Measurements from ENCODE around the gene CTNNA2.

CTNNA2 gene

GRCh38 chr2:80300346-80300745, 787.5 kb downstream of the CTNNA2 start:
- H3K4me3 ChIP-seq (ENCODE audit: low read depth, low read length), result 0 out of 2 replicates have a peak overlapping the region, but pooled peaks have one; percentile 3
- no peak overlapping the region for H3K9ac ChIP-seq (ENCODE audit: low read length)
- H3K4me1 ChIP-seq (ENCODE audit: control insufficient read depth, insufficient read depth, low read length), result peaks cover 54% of the 10 kb centered on the region
- no peak overlapping the region for H3K27ac ChIP-seq (ENCODE audit: low read depth, low read length)
- H3K9me3 ChIP-seq (ENCODE audit: control insufficient read depth, insufficient read depth, low read depth, low read length), result no peaks in the 10 kb centered on the region
- peaks cover 62% of the 10 kb centered on the region for H3K27me3 ChIP-seq (ENCODE audit: control insufficient read depth, insufficient read depth, low read length)
- H3K36me3 ChIP-seq (ENCODE audit: control insufficient read depth, insufficient read depth, low read length), result no peaks in the 10 kb centered on the region

- Histone ChIP-seq H3K9me3 (ENCODE audit: control insufficient read depth, insufficient read depth, low read depth, low read length) (no peaks in the 10 kb centered on the region), H3K27ac (ENCODE audit: low read depth, low read length) (no peak overlapping the region), H3K36me3 (ENCODE audit: control insufficient read depth, insufficient read depth, low read length) (no peaks in the 10 kb centered on the region), H3K4me1 (ENCODE audit: control insufficient read depth, insufficient read depth, low read length) (peaks cover 54% of the 10 kb centered on the region), H3K4me3 (ENCODE audit: low read depth, low read length) (0 out of 2 replicates have a peak overlapping the region, but pooled peaks have one; percentile 3), H3K27me3 (ENCODE audit: control insufficient read depth, insufficient read depth, low read length) (peaks cover 68% of the 10 kb centered on the region), H3K9ac (ENCODE audit: low read length) (no peak overlapping the region)
Observed at GRCh38 chr2:80300954-80301353, 788.1 kb downstream of the CTNNA2 start.

- H3K4me1 ChIP-seq (ENCODE audit: control insufficient read depth, insufficient read depth, low read length), result peaks cover 59% of the 10 kb centered on the region
- H3K27me3 ChIP-seq (ENCODE audit: control insufficient read depth, insufficient read depth, low read length), result peaks cover 77% of the 10 kb centered on the region
Observed at GRCh38 chr2:80302001-80302313, 789.1 kb downstream of the CTNNA2 start.

GRCh38 chr2:80302314-80303005, 789.6 kb downstream of the CTNNA2 start:
- Histone ChIP-seq H3K9ac (ENCODE audit: low read length) (peak overlapping the region; percentile 12), H3K4me3 (ENCODE audit: low read depth, low read length) (peak overlapping the region; percentile 65), H3K9me3 (ENCODE audit: control insufficient read depth, insufficient read depth, low read depth, low read length) (no peaks in the 10 kb centered on the region), H3K27ac (ENCODE audit: low read depth, low read length) (no peak overlapping the region), H3K27me3 (ENCODE audit: control insufficient read depth, insufficient read depth, low read length) (peaks cover 82% of the 10 kb centered on the region), H3K36me3 (ENCODE audit: control insufficient read depth, insufficient read depth, low read length) (no peaks in the 10 kb centered on the region), H3K4me1 (ENCODE audit: control insufficient read depth, insufficient read depth, low read length) (peaks cover 59% of the 10 kb centered on the region)

More at GRCh38 chr2:80302001-80302313, 789.1 kb downstream of the CTNNA2 start:
- H3K9me3 ChIP-seq (ENCODE audit: control insufficient read depth, insufficient read depth, low read depth, low read length), result no peaks in the 10 kb centered on the region
- H3K36me3 ChIP-seq (ENCODE audit: control insufficient read depth, insufficient read depth, low read length), result no peaks in the 10 kb centered on the region
- H3K4me3 ChIP-seq (ENCODE audit: low read depth, low read length), result peak overlapping the region; percentile 65
- H3K27ac ChIP-seq (ENCODE audit: low read depth, low read length), result no peak overlapping the region
- no peak overlapping the region for H3K9ac ChIP-seq (ENCODE audit: low read length)

DNA sequence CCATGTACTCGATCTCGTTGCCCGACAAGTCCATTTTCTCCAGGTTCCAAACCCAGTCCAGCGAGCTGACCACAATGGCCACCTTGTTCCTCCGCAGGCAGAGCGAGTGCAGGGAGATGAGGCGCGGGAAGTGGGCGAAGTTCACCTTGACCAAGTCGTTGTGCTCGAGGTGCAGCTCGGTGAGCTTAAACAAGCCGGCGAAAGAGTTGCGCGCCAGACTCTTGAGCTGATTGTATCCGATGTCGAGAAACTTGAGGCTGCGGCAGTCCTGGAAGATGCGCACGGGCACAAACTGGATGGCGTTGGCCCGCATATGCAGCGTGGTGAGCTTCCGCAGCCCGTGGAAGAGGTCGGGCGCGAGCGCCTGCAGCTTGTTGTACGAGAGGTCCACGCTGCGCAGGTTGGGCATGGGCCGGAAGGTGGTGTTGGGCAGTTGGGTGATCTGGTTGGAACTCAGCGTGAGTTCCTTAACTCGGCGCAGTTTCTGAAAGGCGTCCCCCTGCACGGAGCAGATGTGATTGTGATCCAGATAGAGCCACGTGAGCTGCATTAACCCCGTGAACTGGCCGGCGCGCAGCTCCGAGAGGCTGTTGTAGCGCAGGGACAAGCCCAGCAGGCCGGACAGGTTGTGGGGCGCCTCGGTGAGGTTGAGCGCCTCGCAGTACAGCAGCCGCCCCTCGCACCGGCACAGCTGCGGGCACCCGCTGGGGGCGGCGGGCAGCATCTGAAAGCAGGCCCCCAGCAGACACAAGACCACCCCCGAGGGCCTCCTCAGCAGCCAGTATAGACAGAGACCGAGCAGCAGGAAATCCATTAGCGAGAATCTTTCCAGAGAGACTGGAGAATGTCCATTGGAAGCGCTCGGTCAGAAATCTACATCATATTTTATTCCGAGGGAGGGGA, 790.4 kb downstream of the CTNNA2 start:
- Histone ChIP-seq H3K4me3 (ENCODE audit: low read depth, low read length) (peak overlapping the region; percentile 65), H3K4me1 (ENCODE audit: control insufficient read depth, insufficient read depth, low read length) (peaks cover 58% of the 10 kb centered on the region), H3K27me3 (ENCODE audit: control insufficient read depth, insufficient read depth, low read length) (peaks cover 89% of the 10 kb centered on the region)

DNA sequence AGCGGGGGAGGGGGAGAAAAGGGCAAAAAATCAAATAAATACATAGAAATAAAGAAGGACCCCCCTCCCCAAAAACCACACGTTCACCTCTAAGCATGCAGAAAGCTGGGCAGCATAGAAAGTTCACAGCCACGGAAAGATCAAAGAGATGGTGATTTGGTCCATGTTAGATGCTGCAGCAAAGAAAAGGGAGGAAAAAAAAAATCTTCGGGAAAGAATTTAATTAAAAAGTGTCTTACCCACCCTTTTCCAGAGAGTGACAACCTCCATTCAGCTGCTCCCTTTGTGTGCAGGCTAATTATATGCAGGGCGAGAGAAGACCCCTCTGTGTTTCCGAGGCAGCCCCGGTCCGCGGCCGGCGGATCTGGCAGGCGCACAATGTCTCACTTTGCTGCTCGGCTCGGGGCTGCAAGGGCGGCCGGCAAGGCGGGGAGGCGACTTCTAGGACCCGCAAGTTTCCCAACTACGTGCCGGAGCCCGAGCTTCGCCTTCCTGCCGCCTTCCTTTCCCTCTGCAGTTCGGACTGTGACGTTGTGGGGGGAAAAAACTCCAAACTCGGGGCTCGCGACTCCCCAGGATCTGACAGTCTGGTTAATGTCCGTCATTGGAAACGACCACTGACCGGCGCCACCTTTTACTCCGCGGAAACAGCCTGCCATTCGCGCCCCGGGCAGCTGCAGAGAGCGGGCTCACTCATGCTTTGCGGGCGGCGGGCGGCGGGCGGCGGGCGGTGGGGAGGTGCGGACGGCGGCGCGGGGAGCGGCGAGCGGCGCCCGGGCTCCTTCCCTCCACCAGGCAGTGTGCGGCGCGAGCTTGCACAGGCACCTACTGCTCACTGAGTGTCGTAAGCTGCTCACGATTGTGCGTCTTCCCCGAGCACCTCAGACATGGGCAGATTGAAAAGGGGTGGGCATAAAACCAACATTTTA, 791.3 kb downstream of the CTNNA2 start, which contains the start of gene LRRTM1:
LRRTM1 (minus strand) TSS at position 844 of the 929 bp plus-strand sequence. CDS start 933 bp downstream, outside the sequence.
- peak within 1 kb of the TSS; percentile 65 for H3K4me3 ChIP-seq (ENCODE audit: low read depth, low read length)
- no peaks in the 10 kb centered on the region for H3K9me3 ChIP-seq (ENCODE audit: control insufficient read depth, insufficient read depth, low read depth, low read length)
- H3K27me3 ChIP-seq (ENCODE audit: control insufficient read depth, insufficient read depth, low read length), result peaks cover 89% of the 10 kb centered on the region
- H3K36me3 ChIP-seq (ENCODE audit: control insufficient read depth, insufficient read depth, low read length), result no peaks in the 10 kb centered on the region
- peak within 1 kb of the TSS; percentile 80 for H3K9ac ChIP-seq (ENCODE audit: low read length)
- no peak within 1 kb of the TSS for H3K27ac ChIP-seq (ENCODE audit: low read depth, low read length)
- peaks cover 50% of the 10 kb centered on the region for H3K4me1 ChIP-seq (ENCODE audit: control insufficient read depth, insufficient read depth, low read length)

More for the DNA sequence above, 790.4 kb downstream of the CTNNA2 start:
- Histone ChIP-seq H3K27ac (ENCODE audit: low read depth, low read length) (no peak overlapping the region), H3K36me3 (ENCODE audit: control insufficient read depth, insufficient read depth, low read length) (no peaks in the 10 kb centered on the region), H3K9me3 (ENCODE audit: control insufficient read depth, insufficient read depth, low read depth, low read length) (no peaks in the 10 kb centered on the region), H3K9ac (ENCODE audit: low read length) (peak overlapping the region; percentile 12)

DNA sequence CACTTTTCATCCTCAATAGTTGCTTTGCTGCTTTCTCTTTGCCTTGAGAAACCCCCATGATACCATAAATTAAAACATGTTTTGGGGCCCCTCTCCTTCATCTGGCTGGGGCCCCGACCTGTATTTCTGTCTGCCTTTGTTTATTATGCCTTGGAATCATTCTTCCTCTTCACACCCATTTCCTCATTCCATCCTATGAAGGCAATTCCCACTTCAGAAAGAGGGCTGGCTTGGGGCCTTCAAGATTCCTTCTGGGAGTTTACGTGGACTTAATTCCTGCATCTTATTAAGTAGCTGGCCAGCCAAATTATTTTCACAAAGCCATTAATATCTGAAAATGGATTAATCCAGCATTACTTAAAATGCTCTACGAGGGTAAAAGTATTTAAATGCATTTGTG, 798.5 kb downstream of the CTNNA2 start:
- Histone ChIP-seq H3K27me3 (ENCODE audit: control insufficient read depth, insufficient read depth, low read length) (peaks cover 17% of the 10 kb centered on the region), H3K36me3 (ENCODE audit: control insufficient read depth, insufficient read depth, low read length) (no peaks in the 10 kb centered on the region), H3K9ac (ENCODE audit: low read length) (no peak overlapping the region), H3K27ac (ENCODE audit: low read depth, low read length) (no peak overlapping the region), H3K4me1 (ENCODE audit: control insufficient read depth, insufficient read depth, low read length) (peaks cover 4% of the 10 kb centered on the region; the same call in 1 of the 2 replicates), H3K9me3 (ENCODE audit: control insufficient read depth, insufficient read depth, low read depth, low read length) (no peaks in the 10 kb centered on the region), H3K4me3 (ENCODE audit: low read depth, low read length) (no peak overlapping the region)

DNA sequence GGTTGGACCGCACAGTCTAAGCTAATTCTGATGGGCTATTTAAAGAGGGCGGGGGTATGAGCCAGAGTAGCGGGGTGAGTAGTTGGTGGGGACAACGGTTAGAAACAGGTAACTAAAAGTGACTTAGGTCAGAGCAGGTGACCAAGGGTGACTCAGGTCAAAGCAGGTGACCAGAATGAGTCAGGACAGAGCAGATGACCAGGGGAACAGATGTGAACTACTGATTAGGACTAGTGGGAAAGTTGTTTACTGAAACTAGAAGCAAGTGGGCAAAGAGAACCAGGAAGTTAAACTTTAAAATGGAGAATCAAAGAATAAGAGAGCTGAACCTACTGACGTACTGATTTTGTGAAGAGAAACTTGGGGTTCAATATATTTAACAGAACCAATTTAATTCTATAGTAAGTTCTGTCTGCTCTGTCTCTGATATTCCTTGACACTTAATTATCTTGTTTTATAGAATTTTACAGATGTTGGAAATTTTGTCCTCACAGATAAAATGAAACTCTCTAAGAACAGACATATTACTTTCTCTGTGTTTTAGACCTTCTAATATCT, 799.5 kb downstream of the CTNNA2 start:
- H3K4me3 ChIP-seq (ENCODE audit: low read depth, low read length), result no peak overlapping the region
- no peaks in the 10 kb centered on the region for H3K9me3 ChIP-seq (ENCODE audit: control insufficient read depth, insufficient read depth, low read depth, low read length)
- H3K4me1 ChIP-seq (ENCODE audit: control insufficient read depth, insufficient read depth, low read length), result no peaks in the 10 kb centered on the region
- no peak overlapping the region for H3K27ac ChIP-seq (ENCODE audit: low read depth, low read length)
- H3K27me3 ChIP-seq (ENCODE audit: control insufficient read depth, insufficient read depth, low read length), result peaks cover 8% of the 10 kb centered on the region
- no peaks in the 10 kb centered on the region for H3K36me3 ChIP-seq (ENCODE audit: control insufficient read depth, insufficient read depth, low read length)
- H3K9ac ChIP-seq (ENCODE audit: low read length), result no peak overlapping the region

GRCh38 chr2:80322311-80322920, 809.6 kb downstream of the CTNNA2 start:
- Histone ChIP-seq H3K9me3 (ENCODE audit: control insufficient read depth, insufficient read depth, low read depth, low read length) (no peaks in the 10 kb centered on the region), H3K4me3 (ENCODE audit: low read depth, low read length) (peak overlapping the region; percentile 38), H3K9ac (ENCODE audit: low read length) (no peak overlapping the region), H3K4me1 (ENCODE audit: control insufficient read depth, insufficient read depth, low read length) (peaks cover 48% of the 10 kb centered on the region), H3K27ac (ENCODE audit: low read depth, low read length) (no peak overlapping the region), H3K27me3 (ENCODE audit: control insufficient read depth, insufficient read depth, low read length) (peaks cover 42% of the 10 kb centered on the region), H3K36me3 (ENCODE audit: control insufficient read depth, insufficient read depth, low read length) (no peaks in the 10 kb centered on the region)

- peaks cover 49% of the 10 kb centered on the region for H3K4me1 ChIP-seq (ENCODE audit: control insufficient read depth, insufficient read depth, low read length)
- H3K9me3 ChIP-seq (ENCODE audit: control insufficient read depth, insufficient read depth, low read depth, low read length), result no peaks in the 10 kb centered on the region
- H3K4me3 ChIP-seq (ENCODE audit: low read depth, low read length), result peak overlapping the region; percentile 38
- no peak overlapping the region for H3K27ac ChIP-seq (ENCODE audit: low read depth, low read length)
- no peaks in the 10 kb centered on the region for H3K36me3 ChIP-seq (ENCODE audit: control insufficient read depth, insufficient read depth, low read length)
- H3K9ac ChIP-seq (ENCODE audit: low read length), result no peak overlapping the region
- H3K27me3 ChIP-seq (ENCODE audit: control insufficient read depth, insufficient read depth, low read length), result peaks cover 38% of the 10 kb centered on the region
Observed at GRCh38 chr2:80322958-80323357, 810.1 kb downstream of the CTNNA2 start.

Measured in HUES6 (cell line).